ENCODE data around the gene MYL11.

MYL11 gene

DNA sequence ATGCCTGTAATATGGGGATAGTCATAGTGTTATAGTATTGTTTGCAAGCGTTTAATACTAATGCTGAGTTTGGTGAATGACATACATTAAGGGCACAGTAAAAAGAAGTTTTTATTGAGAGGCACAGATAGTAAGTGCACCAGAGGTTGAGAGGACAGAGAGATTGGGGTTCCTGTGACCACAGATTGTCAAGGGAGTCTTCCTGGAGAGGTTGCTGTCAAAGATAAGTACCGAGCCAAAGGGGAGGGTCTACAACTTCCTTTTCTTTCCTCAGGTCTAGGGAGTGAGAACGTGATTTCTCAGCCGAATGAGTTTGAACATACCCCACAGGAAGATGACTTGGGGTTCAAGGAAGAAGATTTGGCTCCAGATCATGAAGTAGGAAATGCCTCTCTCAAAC lies 22.5 kb downstream of the MYL11 start:
- DNase-seq: no peak

GRCh38 chr16:30397776-30398660 lies 23.4 kb downstream of the MYL11 start:
- no peak for DNase-seq

DNA sequence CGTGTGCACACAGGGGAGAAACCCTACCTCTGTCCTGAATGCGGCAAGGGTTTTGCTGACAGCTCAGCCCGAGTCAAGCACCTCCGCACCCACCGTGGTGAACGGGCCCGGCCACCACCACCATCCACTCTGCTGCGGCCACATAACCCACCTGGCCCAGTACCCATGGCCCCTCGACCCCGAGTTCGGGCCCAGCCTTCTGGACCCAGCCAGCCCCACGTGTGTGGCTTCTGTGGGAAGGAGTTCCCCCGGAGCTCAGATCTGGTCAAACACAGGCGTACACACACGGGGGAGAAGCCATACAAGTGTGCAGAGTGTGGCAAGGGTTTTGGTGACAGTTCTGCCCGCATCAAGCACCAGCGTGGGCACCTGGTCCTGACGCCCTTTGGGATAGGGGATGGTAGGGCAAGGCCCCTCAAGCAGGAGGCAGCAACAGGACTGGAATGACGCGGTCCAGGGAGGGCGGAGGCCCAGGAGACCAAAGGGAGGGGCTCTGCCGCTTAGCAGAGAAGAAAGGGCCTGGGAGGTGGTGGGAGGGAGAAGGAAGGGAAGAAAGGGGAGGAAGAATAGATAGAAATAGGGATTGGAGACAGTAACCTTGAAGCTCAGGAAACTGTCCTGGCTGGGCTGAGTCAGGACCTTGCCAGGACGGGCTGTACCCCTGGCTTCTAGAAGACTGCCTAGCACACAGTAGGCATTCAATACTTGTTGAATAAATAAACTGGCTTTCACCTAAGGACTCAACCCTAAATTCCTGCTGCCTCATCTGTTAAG lies 24.2 kb downstream of the MYL11 start:
- DNase-seq: no peak

DNA sequence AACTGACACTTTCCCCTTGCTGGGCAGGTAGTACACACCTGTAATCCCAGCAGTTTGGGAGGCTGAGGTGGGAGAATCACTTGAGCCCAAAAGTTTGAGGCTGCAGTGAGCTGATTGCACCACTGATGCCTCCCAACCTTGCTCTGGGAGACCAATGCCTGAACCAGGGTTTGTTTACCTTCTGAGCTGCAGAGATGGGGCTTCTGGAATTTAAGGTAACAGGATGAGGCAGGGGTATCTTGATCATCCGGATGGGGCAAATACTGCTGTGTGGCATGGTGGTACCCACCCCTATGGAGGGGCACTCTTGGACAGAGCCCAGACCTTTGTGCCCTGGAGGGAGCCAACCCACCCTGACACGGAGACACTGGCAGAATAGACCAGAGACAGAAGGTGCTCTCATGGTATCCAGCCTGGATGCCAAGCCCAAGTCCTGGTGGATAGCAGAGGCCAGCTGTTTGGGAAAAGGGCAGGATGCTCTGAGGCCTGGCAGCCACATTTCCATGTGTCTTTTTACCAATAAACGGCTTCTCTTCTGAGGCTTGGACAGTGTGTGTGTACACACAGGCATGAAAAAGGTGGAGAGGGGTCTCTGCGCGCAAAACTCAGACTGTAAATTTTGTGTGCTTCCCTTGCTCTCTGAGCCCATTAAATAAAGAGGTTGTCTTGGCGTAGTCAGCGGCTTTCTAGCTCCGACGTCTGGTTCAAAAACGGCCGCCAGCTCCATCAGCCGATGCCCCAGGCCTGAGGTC lies 25.0 kb downstream of the MYL11 start:
- DNase-seq: no peak

DNA sequence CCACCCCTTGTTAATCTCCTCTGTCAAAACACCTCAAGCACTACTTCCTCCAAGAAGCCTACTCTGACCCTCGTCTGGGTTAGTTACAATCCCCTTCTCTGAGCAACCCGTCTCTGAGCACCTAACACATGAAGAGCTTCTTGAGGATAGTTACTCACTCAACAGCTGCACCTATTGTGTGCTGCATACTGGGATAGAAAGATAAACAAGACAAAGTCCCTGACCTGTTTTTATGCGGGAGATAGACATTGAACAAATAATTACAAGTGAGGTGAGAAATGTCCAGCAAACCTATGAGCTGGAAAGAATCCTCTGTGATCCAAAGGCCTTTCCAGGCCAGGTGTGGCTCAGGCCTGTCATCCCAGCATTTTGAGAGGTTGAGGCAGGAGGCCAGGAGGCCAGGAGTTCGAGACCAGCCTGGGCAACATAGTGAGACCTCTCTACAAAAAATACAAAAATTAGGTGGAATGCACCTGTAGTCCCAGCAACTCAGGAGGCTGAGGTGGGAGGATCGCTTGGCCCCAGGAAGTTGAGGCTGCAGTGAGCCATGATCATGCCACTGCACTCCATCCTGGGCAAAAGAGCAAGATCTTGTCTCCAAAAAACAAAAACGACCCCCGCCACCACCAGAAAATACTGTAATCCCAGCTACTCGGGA lies 27.3 kb downstream of the MYL11 start:
- no peak for DNase-seq

- DNase-seq: no peak
Observed at GRCh38 chr16:30406795-30407101, 32.1 kb downstream of the MYL11 start.

GRCh38 chr16:30407102-30407803 lies 32.7 kb downstream of the MYL11 start, which contains the start of gene ZNF771:
Gene ZNF771 (plus strand): TSS chr16:30407606. CDS start chr16:30408054, 448 bp downstream.
- DNase-seq: peak in 1 of 2 experiments; percentile 62

DNA sequence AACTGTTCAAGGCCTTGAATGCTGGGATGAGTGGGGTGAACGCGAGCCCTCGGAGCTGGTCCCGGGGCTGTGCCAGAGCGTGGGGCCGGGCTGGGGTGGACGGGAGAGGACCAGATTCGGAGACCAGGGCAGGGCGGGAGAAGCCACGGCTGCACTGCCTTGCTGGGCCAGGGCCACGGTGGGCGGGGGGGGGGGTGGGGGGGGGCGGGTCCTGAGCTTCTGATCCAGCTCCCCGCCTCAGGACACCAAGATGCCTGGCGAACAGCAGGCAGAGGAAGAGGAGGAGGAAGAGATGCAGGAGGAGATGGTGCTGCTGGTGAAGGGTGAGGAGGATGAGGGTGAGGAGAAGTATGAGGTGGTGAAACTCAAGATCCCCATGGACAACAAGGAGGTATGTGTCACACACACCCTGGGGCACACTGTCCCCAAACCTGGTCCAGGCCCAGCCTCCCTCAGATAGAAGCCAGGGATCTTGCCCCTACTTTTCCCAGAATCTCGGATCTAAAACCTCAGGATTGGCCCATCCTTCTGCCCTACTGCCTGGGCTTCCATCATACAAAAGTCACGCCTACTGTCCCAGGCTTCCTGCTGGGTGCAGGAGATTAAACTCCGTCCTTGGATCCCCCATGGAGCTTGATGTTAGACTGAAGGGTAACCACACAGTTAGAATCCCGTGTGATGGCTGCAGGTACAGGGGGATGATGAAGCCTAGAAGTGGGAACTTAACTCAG lies 33.4 kb downstream of the MYL11 start:
- no peak for DNase-seq

- DNase-seq: peak; percentile 49 to 68
Observed at GRCh38 chr16:30409125-30410060, 34.8 kb downstream of the MYL11 start.

DNA sequence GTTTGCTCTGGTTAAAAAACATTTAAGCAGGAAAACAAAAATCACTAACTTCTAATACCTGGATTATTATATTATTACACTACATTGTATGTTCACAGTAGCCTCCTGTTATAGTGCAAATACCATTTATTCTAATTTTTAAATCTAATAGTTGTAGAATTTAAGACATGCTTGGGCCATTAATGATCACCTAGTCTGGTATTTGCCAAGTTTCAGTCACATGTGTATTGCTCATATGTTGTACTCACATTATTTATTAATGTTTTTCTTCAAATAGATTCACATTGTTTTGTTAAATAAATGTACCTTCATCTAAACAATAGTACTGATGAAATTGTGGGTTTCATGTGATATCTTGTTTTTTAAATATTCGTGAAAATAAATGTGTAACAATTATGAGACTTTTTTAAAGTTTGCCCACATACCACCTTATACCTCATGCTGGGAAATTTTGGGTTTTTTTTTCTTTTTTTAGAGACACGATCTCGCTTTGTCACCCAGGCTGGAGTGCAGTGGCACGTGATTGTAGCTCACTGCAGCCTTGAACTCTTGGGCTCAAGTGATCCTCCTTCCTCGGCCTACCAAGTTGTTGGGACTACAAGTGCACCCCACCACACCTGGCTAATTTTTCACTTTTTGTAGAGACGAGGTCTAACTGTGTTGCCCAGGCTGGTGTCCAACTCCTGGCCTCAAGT lies 38.7 kb downstream of the MYL11 start:
- no peak for DNase-seq

GRCh38 chr16:30414159-30414558 lies 39.6 kb downstream of the MYL11 start:
- no peak for DNase-seq

DNA sequence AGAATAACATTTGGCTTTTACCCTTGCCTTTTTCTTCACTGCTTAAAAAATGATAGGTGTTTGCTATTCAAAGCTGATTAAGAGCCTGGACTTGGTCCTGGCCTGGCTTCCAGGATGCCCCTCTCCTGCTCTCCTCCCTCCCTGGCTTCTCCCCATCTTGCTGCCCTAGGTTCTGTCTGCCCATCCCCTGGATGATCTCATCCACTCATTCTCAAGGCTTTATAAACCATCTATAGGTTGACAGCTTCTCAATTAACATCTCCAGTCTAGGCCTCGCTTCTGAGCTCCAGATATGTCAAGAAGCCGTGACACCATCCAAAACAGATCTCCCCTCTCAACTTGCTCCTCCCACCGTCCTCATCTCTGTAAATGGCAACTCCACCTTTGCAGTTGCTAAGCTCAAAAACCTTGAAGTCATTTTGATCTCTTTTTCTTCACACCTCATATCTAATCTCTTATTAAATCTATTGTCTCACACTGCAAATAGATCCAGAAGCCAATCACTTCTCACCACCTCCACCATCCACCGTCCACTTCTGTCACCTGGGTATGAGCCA lies 41.5 kb downstream of the MYL11 start:
- DNase-seq: no peak

GRCh38 chr16:30416624-30417528 lies 42.3 kb downstream of the MYL11 start:
- DNase-seq: no peak

- DNase-seq: peak in 1 of 2 experiments; percentile 44
Observed at GRCh38 chr16:30417529-30418349, 43.1 kb downstream of the MYL11 start.

DNA sequence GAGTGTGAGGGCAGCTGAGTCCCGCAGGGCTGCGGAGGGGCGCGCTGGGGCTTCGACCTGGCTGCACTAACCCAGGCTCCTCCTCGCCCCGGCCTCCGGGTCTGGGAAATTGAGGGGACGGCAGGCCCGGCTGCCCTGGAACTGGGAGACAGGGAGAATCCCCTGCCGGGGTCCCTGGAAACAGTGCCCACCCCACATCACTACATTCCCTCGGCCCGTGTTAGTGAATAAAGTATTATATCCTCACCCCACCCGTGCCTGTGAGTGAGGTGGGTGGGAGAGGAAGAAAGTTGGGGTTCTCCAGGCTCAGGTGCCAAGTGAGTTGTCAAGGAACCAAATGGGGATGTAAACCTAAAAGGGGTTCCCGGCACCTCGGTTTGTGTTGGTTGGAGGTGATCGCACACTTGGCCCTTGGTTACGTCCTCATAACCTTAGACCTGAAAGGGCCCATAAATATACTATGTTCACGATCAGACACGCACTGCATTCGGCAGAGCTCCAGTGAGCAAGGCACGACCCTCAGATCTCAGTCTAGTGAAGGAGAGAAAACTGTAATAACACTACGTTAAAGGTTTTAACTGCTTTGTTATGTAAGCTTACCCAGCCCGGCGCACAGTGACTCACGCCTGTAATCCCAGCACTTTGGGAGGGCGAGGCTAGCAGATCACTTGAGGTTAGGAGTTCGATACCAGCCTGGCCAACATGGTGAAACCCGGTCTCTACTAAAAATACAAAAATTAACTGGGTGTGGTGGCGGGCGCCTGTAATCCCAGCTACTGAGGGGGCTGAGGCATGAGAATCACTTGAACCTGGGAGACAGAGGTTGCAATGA lies 44.0 kb downstream of the MYL11 start:
- no peak for DNase-seq

GRCh38 chr16:30421010-30421409 lies 46.4 kb downstream of the MYL11 start:
- no peak for DNase-seq
